Measurements from ENCODE around the gene HLCS. TPM values are rescaled to one million over a fixed set of nuclear protein-coding genes. Genes with fewer than 3 reads are reported as not detected.

Gene HLCS
- total and polyA plus RNA-seq, 2 of the 4 experiments (the other 2 are of a cell fraction) = 10.6 to 21.0 TPM

DNA sequence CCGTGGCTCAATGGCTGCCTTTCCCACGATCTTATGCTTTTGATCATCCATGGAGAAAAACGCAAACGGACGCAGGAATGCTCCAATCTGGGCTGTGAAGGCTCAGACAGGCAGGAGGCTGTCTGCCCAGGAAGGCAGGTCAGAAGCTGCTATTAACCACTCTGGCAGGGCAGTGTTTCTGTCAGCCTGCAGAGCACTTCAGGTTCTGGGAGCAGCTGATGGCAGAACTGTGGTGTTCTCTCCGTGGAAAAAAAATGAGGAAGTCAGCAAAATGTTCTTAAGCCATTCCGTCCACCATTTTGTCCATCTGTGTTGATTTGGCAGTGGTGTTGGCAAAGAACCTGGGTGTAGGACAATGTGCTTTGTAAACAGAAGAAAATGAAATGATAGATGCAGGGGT is 175.9 kb downstream of the HLCS start:
- no peak for ATAC-seq (ENCODE audit: low read depth)
- Histone ChIP-seq H3K4me3 (ENCODE audit: insufficient read depth, low read depth, low read length) (no peak overlapping the region), H4K8ac (ENCODE audit: low read depth in 2 of 2, low read length in 2 of 2) (no peak overlapping the region), H2BK20ac (ENCODE audit: low read depth, low read length) (no peak overlapping the region), H2BK120ac (ENCODE audit: low read depth, low read length) (no peak overlapping the region), H4K91ac (ENCODE audit: insufficient read depth, low read depth, low read length) (no peak overlapping the region), H3K9me3 (ENCODE audit: control insufficient read depth, insufficient read depth, low read length) (no peaks in the 10 kb centered on the region), H3K18ac (ENCODE audit: low read depth, low read length) (no peak overlapping the region), H4K5ac (ENCODE audit: low read depth, low read length) (no peak overlapping the region), H3K56ac (ENCODE audit: extremely low read depth, insufficient read depth, low read length) (no peak overlapping the region), H3K9me1 (ENCODE audit: insufficient read depth, low read length) (peaks cover 7% of the 10 kb centered on the region; the same call in 1 of the 2 replicates), H4K20me1 (ENCODE audit: insufficient read depth, low read length) (no peaks in the 10 kb centered on the region), H3K4me1 (ENCODE audit: control insufficient read depth, insufficient read depth, low read length) (peaks cover 1% of the 10 kb centered on the region; the same call in 1 of the 2 replicates), H3K27ac (ENCODE audit: insufficient read depth, low read length) (no peak overlapping the region), H3K36me3 (ENCODE audit: control insufficient read depth, insufficient read depth, low read length) (no peaks in the 10 kb centered on the region), H2AK5ac (ENCODE audit: low read depth, low read length) (no peak overlapping the region; the same call in 1 of the 2 replicates), H2BK5ac (ENCODE audit: low read depth, low read length, poor library complexity, severe bottlenecking) (no peak overlapping the region), H3K4ac (ENCODE audit: low read depth, low read length) (no peak overlapping the region), H3K23ac (ENCODE audit: low read depth, low read length) (no peak overlapping the region), H3K27me3 (ENCODE audit: control insufficient read depth, insufficient read depth, low read length) (no peaks in the 10 kb centered on the region), H3K79me1 (ENCODE audit: low read depth in 1 of 2, low read length in 2 of 2) (peaks cover 0 to 4% of the 10 kb centered on the region in 2 experiments; a peak in 2 of 4 replicates), H2BK15ac (ENCODE audit: low read depth, low read length) (no peak overlapping the region), H2AFZ (replicated peaks; ENCODE audit: low read length, poor library complexity) (no peak overlapping the region), H3K9ac (ENCODE audit: low read depth, low read length) (no peak overlapping the region), H2AK9ac (replicated peaks; ENCODE audit: low read depth, low read length, poor library complexity) (no peak overlapping the region), H3K14ac (replicated peaks; ENCODE audit: low read depth, low read length) (no peak overlapping the region), H3K4me2 (ENCODE audit: low read depth, low read length) (no peak overlapping the region)
- 80% methylated on average over 4 of the region's 7 CpGs; no CpG with 5 or more reads in 1 of the 2 experiments for WGBS, 2 experiments (ENCODE audit: extremely low coverage in 2 of 2, insufficient read length in 1 of 2)
- in situ Hi-C loops (cut with MboI; ENCODE audit: low sequenced_read_pairs) (no loop called here), dilution Hi-C loops (cut with HindIII; ENCODE audit: low sequenced_read_pairs, unreplicated experiment) (no loop called here), intact Hi-C loops (cut with micrococcal nuclease) (no loop called here)
- BruUV-seq (replicated peaks) = no TSS peak
- ChIA-PET CTCF (no interaction called here), POLR2A (ENCODE audit: unreplicated experiment) (no interaction called here)
- TF ChIP-seq CHD1 (IDR thresholded peaks at IDR 0.05; ENCODE audit: low read depth, low read length) (no peak), RAD21 (IDR thresholded peaks at IDR 0.05; ENCODE audit: low read length) (no peak), RCOR1 (IDR thresholded peaks at IDR 0.05; ENCODE audit: insufficient replicate concordance, low read length) (no peak), MXI1 (IDR thresholded peaks at IDR 0.05; ENCODE audit: borderline replicate concordance, low read depth, low read length) (no peak), NFE2L2 (IDR thresholded peaks at IDR 0.05; ENCODE audit: low read depth, low read length) (no peak), MAFK (IDR thresholded peaks at IDR 0.05; ENCODE audit: low read depth, low read length) (no peak), CTCF (conservative IDR thresholded peaks at IDR 0.05; ENCODE audit: low read depth, low read length) (no peak), MAZ (IDR thresholded peaks at IDR 0.05; ENCODE audit: borderline replicate concordance, low read depth, low read length) (no peak), BHLHE40 (IDR thresholded peaks at IDR 0.05; ENCODE audit: low read depth, low read length) (no peak), CEBPB (IDR thresholded peaks at IDR 0.05; ENCODE audit: low read depth, low read length) (no peak), POLR2A (IDR thresholded peaks at IDR 0.05; ENCODE audit: low read depth, low read length) (no peak)
- TF ChIP-seq, protein P1, sequence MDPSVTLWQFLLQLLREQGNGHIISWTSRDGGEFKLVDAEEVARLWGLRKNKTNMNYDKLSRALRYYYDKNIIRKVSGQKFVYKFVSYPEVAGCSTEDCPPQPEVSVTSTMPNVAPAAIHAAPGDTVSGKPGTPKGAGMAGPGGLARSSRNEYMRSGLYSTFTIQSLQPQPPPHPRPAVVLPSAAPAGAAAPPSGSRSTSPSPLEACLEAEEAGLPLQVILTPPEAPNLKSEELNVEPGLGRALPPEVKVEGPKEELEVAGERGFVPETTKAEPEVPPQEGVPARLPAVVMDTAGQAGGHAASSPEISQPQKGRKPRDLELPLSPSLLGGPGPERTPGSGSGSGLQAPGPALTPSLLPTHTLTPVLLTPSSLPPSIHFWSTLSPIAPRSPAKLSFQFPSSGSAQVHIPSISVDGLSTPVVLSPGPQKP (IDR thresholded peaks at IDR 0.05; ENCODE audit: borderline replicate concordance, low read depth, low read length) = no peak
- TF ChIP-seq, protein P2, sequence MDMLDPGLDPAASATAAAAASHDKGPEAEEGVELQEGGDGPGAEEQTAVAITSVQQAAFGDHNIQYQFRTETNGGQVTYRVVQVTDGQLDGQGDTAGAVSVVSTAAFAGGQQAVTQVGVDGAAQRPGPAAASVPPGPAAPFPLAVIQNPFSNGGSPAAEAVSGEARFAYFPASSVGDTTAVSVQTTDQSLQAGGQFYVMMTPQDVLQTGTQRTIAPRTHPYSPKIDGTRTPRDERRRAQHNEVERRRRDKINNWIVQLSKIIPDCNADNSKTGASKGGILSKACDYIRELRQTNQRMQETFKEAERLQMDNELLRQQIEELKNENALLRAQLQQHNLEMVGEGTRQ (IDR thresholded peaks at IDR 0.05; ENCODE audit: low read depth, low read length) = no peak
- peak; percentile 7 for DNase-seq

Data from IMR-90 (cell line).